HG03175 (cell line): ENCODE measurements around the gene NCOA6.
"Not testable (repeated sequence)": the region's sequence is repeated elsewhere in the genome, so short reads cannot be mapped to it uniquely, and the experiment has no call there.

Experiments
- ATAC-seq: cut with Tn5 transposase; IDR thresholded peaks from one replicate; pipeline ENCODE4 v1.9.1; 2021; ENCODE audit warnings: mild to moderate bottlenecking, moderate library complexity; ENCODE audit not compliant: unreplicated experiment

NCOA6 gene

GRCh38 chr20:34831936-34832335 is 6.5 kb upstream of the NCOA6 start:
- no peak for ATAC-seq

- ATAC-seq, result no peak
Measured at GRCh38 chr20:34829191-34829590, 3.7 kb upstream of the NCOA6 start.

GRCh38 chr20:34824806-34825529 is 483 bp downstream of the NCOA6 start:
- peak; percentile 81 for ATAC-seq

- ATAC-seq, result peak; percentile 55
Measured at GRCh38 chr20:34824452-34824805, 1.0 kb downstream of the NCOA6 start.

DNA sequence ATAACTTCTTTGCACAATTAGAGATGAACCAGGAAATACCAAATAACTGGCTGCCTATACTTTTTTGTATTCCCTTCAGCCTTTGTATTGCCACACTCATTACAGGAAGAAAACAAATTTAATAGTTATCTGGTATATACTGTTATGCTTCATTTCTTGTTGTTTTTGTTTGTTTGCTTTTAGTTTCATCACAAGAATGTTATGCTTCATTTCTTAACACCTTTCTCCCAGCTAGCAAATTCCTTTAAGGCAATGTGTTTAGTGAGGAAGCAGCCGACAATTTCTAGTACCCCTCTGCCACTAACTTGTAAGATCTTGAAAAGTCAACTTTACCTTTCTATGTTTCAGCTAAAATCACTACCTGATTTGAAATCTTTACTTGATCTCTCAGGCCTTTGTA is 1.4 kb downstream of the NCOA6 start:
- no peak for ATAC-seq

DNA sequence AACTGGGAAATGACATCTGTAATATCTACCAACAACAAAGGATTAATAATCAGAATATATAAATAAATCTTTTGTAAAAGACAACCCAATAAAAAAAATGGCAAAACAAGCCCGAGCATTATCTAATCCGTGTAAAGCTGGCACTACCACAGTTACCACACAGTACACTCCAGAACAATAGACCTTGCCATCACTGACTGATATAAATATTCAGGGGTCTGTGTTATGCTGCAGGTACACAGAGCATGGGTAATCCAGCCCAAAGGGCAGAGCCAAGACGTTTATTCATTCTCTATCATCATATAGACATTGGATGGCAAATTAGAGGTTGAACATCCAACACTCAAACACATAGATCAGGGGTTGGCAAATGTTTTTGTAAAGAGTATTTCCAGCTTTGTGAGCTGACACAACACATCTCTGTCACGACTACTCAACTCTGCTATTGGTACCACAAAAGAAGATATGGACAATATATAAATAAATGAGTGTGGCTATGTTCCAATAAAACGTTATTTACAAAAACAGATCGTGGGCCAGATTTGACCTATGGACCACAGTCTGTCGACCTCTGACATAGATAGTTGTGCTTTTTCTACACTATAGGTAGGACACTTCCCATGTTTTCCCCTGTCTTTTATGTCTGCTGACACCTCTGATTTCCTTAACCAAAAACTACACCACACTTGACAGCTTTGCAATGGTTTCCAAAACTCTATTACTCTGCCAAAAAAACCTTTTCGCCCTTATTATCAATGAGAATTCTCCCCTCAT is 4.5 kb downstream of the NCOA6 start:
- no peak for ATAC-seq

- no peak for ATAC-seq
Measured at GRCh38 chr20:34817801-34818200, 7.7 kb downstream of the NCOA6 start.

DNA sequence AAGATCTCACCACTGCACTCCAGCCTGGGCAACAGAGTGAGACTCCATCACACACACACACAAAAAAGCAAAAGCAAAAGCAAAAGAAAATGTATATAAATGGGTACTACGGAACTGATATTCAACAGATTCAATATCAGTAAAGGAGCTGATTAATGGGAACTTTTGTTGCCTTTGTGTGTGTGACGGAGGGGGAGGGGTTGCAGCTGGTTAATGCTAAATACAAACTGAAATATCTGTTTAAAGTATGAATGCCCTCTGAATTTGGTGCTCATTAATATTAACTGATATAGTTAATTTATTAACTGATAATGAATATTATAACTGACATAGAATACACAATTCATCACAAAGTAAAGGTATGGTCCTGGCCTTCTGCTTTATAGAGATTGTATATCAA is 8.4 kb downstream of the NCOA6 start:
- ATAC-seq, result no peak

DNA sequence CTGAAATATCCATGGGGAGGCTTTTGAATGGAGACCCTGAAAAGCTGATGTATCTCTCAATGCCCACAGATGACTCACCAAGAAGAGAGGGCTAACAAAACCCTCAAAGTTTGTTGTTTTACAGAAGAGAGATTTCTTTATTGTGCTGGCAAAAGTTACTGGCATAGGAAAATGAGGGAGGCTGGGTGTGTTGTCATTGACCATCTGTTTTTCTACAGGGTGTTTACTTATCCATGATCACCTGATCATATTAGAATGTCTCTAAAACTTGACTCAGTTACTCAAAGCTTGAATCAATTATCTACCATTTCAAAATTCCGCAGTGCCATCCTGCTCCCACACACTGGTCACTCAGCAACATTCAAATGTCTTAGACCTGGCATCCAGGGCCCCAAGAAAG is 9.8 kb downstream of the NCOA6 start:
- ATAC-seq, result no peak

GRCh38 chr20:34808583-34808982 is 16.9 kb downstream of the NCOA6 start:
- ATAC-seq, result no peak

GRCh38 chr20:34807944-34808465 is 17.4 kb downstream of the NCOA6 start:
- ATAC-seq, result not testable (repeated sequence)

DNA sequence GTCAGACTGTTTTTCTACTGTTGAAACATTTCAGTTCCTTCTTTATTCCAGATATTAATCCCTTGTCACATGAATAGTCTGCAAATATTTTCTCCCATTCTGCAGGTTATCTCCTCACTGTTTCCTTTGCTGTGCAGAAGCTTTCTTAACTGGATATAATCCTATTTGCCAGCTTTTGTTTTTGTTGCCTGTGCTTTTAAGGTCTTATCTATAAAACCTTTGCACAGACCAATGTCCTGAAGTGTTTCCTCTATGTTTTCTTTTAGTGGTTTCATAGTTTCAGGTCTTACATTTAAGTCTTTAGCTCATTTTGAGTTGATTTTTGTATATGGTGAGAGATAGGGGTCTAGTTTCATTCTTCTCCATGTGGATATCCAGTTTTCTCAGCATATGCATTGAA is 19.2 kb downstream of the NCOA6 start:
- ATAC-seq, result no peak

GRCh38 chr20:34798871-34799270 is 26.6 kb downstream of the NCOA6 start:
- ATAC-seq, result no peak

GRCh38 chr20:34798328-34798727 is 27.1 kb downstream of the NCOA6 start:
- ATAC-seq, result no peak

DNA sequence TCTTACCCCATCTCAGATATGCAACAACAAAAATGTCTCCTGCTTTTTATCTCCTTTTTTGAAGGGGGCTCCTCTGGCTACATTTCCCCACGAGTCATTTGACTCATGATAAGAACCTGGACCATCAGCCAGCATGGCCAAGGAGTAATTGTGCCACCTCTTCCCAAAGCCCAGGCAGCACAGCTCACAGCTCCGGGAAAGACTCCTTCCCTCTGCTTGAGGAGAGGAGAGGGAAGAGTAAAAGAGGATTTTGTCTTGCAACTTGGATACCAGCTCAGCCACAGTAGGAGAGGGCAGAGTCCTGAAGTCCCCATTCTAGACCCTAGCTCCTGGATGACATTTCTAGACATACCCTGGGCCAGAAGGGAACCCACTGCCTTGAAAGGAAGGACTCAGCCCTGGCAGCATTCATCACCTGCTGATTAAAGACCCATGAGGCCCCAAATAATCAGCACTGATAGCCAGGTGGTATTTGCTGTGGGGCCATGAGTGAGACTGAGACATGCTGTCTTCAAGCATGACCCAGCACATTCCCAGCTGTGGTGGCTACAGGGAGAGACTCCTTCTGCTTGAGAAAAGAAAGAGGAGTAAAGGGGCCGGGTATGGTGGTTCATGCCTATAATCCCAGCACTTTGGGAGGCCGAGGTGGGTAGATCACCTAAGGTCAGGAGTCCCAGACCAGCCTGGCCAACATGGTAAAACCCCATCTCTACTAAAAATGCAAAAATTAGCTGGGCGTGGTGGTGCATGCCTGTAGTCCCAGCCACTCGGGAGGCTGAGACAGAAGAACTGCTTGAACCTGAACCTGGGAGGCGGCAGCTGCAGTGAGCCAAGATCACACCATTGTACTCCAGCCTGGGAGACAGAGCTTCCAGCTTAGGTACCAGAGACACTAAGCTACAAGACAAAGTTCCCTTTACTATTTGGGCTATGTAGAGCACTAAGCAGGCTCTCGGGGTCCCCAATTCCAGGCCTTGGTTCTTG is 28.1 kb downstream of the NCOA6 start:
- ATAC-seq, result no peak

DNA sequence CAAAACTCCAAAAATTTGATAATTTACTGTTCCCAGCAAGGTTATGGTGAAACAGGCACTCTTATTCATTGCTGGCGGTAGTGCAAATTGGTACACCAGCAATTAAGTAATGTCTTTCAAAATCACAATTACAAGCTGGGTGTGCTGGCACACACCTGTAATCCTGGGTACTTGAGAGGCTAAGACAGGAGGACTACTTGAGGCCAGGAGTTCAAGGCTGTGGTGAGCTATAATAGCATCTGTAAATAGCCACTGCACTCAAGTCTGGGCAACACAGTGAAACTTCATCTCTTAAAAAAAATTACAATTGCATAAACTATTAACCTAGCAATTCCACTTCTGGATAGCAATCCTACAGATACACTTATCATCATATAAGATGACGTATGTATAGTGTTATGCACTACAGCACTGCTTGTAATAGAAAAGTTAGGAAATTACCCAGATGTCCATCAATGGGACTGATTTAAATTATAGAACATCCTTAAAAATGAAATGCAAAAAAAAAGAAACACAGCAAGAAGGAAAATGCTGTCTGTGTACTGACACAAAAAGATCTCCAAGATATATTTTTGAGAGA is 31.4 kb downstream of the NCOA6 start:
- no peak for ATAC-seq

- ATAC-seq, result no peak
Measured at GRCh38 chr20:34792687-34793363, 32.6 kb downstream of the NCOA6 start.

DNA sequence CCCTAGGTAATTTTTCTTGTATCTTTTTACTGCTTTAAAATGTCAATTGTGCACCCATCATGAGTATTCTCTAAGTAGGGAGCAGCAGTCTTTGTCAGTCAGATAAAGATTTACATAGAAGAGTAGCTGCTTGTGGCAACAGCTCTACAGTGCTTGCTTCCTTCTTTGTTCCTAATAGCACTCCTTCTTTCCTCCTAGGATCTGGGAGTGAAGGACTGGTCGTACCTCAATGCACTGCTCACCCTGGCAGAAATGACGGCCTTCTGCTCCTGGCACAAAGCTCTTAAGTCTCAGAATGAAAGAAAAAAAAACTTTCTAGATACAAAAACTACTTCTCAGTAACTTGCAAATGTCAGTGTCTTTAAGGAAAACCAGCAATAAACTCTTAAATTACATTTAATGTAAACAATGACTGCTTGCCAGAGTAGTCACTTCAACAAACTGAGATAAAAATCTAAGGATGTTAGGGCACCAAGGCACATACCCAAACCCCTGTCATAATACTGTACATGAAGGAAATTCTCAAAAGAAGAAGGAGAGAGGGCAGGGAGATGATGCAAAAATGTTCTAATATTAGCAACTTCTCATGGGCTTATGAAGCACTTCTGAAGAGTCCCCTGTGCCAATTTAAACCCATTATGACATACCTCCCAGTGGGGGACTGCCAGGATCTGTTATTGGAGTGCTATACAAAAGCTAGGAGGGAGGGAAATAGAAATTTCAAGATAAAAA is 34.0 kb downstream of the NCOA6 start:
- no peak for ATAC-seq

DNA sequence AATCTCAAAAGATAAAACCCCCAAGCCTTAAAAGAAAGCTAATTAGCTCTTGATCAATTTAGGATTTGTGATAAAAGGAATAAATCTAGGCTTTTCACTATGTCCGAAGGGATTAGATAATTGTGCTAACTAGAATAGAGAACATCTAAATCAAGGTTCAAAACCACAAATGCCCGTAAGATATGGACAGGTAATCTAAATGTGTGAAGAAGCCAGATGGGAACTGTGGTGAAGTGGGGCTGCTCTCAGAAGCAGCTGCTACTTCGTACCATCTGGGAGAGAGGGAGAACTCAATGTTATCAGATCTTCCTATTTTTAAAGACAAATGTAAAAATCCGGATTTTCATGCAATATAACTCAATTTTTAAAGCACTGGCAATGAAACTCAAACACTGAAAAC is 44.2 kb downstream of the NCOA6 start:
- ATAC-seq, result no peak

DNA sequence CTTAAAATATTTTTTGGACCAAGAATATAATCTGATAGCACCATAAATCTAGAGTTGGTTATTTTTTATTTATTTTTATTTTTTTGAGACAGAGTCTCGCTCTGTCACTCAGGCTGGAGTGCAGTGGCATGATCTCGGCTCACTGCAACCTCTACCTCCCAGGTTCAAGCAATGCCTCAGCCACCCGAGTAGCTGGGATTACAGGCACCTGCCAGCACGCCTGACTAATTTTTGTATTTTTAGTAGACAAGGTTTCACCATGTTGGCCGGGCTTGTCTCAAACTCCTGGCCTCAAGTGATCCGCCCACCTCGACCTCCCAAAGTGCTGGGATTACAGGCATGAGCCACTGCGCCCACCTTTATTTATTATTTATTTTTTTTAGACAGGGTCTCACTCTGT is 45.2 kb downstream of the NCOA6 start:
- not testable (repeated sequence) for ATAC-seq
